ENCODE data around the gene SLC15A4.

DNA sequence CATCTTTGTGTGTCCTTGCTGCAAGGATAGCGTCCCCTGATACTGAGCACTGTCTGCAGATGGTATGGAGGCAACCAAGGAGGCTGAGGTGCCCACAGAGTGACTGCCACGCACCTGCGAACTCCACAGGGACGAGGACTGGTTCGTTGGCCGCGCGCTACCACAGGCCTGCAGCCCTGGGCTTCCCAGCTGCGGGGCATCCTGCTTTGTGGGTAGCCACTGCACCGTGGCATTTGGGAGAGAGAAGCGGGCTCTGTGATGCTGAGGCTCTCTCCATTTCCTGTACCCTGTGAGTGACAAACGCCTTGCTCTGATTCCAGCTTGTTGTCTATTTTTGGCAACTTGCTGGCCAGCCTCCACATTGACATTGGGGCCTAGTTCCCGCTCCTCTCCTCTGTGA lies 76.3 kb downstream of the SLC15A4 start:
- TF ChIP-seq POLR2A (IDR thresholded peaks at IDR 0.05; ENCODE audit: low read depth, low read length) (no peak), POLR2AphosphoS5 (IDR thresholded peaks at IDR 0.05; ENCODE audit: insufficient read depth, low read depth, low read length) (no peak)
- TF ChIP-seq, protein P1, sequence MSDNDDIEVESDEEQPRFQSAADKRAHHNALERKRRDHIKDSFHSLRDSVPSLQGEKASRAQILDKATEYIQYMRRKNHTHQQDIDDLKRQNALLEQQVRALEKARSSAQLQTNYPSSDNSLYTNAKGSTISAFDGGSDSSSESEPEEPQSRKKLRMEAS (IDR thresholded peaks at IDR 0.05; ENCODE audit: insufficient read depth, insufficient read length) = no peak

Measured in endothelial cell of umbilical vein (primary cell).